Activated CD4-positive, alpha-beta T cell treated with anti-CD3 and anti-CD28 coated beads, Interleukin-2, amount 50 U/mL, for 4 hours (primary cell): ENCODE results near the gene OLFM1.
"Not testable (repeated sequence)": the region's sequence is repeated elsewhere in the genome, so short reads cannot be mapped to it uniquely, and the experiment has no call there.

Source experiments
- DNase-seq, 2 experiments: peaks; one replicate each; pipeline ENCODE4 v3.0.0-alpha.2; 2020

Gene OLFM1

DNA sequence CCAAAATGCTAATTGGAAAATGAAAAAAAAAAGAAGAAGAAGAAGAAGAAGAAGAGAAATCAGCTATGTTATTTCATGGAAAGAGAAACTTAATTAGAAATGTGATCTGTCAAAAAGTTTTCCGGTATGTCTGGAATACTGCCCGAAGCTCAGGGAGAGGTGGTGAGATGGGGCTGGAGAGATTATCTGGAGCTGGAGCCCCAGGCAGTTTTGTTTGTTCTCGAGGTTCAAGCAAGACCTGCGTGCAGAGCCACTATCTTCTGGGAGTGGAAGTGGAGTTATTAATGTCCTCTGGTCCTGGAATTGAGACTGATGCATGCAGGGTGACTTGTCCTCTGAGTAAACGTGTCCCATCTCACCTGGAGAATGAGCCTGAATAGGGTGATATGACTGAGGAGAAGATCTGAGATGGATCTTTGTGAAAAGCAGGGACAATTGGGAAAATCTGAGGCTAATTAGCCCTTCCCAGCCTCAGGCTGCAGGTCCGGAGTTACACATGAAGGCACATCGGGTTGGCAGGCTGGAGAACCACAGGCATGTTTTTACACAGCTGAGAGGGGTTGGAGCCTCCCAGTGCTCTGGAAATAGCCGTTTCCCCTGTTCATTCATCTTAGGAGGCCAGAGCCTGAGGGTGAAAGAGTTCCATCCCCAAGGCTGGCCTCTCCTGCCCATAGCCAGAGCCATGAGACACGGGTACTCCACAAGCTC lies 70.5 kb downstream of the OLFM1 start:
- no peak for DNase-seq

DNA sequence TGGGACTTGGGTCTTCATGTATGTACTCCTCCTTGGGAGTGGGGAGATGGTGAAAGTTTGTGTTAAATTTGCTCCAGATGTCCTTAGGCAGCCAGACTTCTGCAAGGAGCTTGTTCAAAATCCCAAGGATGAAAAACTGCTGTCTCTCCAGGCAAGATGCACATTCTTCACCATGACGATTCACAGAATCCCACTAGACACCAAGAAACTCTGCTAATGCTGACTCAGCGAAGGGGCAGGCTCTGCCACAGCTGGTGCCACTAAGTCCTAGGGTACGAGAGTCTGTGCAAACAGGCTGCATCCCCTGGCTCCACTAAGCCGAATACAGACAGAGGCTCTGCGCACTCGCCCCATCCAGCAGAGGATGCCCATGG lies 71.1 kb downstream of the OLFM1 start:
- DNase-seq: no peak

DNA sequence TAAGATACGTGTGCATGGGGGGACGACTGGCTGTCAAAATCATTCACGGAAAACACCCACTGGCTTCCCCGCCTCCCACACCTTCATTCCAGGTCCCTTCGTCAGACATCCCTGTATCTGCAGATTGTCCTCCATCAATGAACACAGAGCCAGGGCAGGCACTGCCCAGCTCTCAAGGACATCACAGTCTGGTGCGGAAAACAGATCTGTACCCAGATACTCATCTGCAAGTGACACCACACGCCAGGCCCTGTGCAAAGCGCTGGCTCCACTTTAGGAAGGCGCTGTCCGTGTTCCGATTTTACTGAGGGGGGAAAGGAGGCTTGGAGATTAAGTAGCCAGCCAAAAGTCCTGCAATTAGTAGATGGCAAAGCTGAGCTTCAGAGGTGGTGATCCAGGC lies 72.3 kb downstream of the OLFM1 start:
- no peak for DNase-seq

DNA sequence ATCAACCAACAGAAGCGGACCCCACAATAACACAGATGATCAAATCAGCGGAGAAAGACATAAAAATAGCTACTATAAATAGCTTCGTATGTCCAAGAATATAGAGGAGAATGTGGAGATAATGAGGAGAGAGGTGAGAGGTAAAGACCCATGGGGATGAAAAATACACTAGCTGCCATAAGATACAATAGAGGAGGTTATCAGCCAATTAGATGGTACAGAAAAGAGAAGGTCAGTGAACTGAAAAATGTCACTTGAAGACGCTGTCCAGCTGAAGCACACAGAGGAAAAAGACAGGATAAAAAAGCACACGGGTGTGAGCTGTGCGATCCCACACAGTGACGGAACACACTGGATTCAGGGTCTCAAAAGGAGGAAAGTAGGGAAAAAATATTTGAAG lies 73.4 kb downstream of the OLFM1 start:
- no peak for DNase-seq

DNA sequence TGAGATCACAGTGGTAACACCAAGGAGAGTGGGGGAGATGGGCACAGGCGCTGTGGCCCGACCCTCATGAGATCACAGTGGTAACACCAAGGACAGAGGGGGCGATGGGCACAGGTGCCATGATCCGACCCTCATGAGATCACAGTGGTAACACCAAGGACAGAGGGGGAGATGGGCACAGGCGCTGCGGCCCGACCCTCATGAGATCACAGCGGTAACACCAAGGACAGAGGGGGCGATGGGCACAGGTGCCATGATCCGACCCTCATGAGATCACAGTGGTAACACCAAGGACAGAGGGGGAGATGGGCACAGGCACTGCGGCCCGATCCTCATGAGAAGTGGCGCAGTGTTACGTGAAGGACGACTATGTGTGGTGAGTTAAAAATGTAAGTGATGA lies 75.1 kb downstream of the OLFM1 start:
- DNase-seq: not testable (repeated sequence)

DNA sequence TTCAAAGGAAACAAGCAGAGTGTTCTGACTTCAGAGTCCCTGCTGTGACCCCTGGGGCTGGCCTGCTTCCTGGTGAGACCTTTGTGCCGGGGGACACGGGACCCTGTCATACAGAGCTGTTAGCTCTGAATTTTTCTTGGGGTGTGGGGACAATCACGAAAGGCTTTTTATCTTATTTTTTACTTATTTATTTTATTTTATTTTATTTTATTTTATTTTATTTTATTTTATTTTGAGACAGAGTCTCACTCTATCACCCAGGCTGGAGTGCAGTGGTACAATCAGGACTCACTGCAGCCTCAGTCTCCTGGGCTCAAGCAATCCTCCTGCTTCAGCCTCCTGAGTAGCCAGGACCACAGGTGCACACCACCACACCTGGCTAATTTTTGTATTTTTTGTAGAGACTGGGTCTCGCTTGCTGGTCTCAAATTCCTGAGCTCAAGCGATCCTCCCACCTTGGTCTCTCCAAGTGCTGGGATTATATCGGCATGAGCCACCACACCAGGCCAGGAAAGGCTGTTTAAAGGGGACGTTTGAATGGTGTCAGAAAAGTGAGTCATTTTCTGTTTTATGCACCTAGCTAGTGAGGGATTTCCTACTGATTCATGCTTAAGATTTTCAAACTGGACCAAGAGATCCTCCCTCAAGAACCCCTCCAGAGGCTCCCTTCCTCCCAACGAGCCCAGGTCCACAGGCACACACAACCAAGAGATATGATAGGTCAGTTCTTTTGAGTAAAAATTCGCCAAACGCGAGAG lies 75.7 kb downstream of the OLFM1 start:
- DNase-seq: no peak

DNA sequence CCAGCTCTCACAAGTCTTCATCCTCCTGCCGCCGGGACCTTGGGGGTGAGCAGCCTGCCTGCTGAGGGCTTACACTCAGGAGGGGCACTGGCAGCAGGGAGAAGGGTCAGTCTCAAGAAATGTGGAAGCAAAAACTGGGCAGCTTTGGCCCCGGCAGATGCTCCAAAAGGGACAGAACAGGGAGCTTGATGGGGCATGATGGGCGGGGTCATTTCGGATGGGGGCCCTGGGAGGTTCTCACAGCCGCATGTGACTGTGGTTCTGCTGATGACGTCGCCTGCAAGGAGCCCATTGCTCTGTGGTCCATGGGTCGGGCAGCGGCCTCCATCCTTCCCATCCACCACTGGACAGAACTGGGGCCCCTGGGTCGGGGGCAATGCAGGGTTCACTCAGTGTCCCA lies 76.6 kb downstream of the OLFM1 start:
- DNase-seq: no peak

DNA sequence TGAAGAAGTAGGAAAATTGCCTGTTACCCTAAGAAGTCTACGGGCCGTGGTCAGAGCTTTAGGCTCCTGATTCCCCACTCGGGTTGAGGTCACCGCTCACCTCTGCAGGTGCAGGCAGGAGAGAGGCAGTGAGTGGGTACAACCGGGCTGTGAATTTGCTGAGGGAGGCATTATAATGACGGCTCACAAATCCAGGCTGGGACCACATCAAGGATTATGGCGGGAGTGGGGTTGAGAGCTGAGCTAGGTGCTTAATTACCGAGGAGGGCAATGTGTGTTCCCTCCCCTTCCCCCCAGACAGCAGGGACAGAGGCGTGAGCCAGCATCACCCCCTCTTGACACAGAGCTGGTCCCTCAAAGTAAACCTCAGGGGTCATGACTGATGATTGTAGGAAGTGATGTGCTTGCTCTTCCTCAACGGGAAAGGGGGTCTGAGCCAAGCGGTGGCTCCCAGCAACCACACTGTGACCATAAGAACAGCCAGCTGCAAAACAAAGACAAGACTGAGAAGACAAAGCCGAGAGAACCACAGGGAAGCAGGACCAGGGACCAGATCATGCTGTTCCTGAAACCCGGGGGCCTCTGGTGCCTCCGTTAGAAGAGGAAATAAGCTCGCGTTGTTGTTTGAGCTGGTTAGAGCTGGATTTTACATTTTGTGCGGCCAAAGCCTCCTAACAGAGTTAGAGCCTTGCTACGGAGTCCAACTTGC lies 77.7 kb downstream of the OLFM1 start:
- DNase-seq: no peak

DNA sequence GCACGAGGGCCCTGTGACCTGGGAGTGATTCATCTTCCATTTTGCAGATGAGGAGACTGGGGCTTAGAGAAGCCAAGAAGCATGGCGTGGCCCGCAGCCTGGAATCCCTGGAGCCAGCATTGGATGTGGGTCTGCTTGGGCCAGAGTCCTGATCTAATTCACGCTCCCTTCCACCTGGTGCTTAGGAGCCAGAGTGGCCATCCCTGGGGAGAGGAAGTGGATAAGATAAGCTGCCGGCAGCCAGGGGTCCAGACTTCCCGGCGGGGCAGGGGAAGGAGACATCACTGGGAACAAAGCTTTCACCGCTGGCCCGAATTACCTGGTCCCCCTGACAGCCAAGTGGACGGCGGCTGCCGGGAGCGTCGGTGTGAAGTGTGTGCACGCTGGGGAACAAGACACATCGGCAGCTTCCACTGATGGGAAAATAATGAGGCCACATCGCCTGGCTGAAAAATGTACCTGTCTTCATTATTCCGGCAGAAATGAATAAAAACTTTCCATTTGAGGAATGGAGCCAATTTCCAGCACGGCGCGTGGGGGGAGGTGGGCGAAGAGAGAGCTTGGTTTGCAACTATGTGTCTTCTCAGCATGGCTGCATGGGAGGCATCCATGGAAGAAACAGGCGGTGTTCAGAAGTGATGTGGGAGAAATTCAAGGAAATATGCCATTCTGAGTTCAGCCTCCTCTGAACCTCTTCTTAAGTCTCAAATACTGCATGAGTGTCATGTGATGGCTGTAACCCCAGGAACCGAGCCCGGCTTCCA lies 78.5 kb downstream of the OLFM1 start:
- no peak for DNase-seq

DNA sequence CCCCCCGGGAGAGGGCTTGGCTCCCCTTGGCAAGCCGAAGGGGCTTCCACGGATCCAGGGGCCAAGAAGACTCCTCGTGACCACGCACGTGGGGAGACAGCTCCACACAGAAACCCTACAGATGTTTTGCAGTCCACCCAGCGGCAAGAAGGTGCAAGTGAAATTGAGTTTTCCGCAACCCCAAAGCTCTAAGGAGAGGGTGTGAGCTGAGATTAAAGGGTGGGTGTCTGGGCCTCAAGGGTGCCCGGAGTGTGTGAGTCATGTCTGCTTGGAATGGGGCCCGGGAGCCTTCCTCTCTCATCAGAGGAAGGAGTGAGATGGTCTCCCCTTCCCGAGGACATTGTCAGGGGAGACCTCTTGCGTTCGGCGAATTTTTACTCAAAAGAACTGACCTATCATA lies 79.1 kb downstream of the OLFM1 start:
- DNase-seq: no peak

DNA sequence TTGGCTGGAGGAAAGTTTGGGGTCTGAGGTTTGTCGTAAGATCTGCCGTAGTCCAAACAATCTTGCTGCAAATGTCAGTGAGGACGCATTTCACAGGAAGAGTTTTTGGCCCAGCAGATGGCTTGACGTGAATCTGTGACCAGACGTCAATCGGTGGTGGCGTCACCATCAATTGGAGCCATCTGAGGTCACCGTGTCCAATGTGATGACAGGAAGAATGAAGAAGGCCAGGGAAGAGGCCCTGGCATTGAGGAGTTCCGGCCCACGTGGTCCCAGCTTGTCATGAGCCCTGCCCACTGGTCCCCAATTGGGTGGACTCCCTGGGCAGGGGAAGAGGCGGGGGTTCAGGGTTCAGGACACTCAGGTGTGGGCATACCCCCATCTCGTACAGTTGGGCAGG lies 79.9 kb downstream of the OLFM1 start:
- DNase-seq: no peak

DNA sequence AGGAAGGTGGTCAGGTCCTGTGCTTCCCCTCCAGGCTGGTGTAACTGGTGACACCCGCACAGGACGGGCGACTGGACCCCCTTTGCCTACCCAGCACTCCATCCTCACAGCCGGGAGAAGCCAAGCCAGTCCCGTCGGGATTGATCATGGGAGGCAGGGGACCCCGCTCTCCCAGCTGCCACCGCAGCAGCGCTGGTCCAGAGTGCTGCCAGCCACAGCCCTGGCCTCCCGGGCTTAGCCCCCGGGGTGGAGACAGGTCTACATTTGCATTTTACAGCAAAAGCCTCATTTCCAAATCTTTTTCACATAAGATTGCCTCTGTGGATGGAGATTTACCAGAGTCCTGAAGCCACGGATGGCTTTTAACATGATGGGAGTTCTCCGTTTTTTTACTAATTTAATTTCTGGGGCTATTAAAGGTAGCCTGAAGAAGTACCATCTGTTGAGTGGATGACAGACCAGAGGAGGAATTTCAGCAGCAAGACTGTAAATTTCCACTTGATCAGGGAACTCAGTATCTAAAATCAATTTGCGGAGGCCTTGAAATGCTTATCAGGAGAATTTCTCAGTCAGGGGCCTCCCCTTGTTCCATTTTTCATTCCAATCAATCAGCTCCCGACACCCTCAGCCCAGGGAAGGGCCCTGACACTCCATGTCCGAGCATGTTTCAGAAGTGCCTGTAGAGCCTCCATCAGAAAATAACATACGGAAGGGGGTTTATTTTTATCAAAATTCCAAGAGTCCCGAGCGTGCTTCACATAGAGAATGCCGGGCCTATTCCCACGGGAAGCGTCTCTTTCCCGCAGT lies 80.6 kb downstream of the OLFM1 start:
- DNase-seq: no peak

DNA sequence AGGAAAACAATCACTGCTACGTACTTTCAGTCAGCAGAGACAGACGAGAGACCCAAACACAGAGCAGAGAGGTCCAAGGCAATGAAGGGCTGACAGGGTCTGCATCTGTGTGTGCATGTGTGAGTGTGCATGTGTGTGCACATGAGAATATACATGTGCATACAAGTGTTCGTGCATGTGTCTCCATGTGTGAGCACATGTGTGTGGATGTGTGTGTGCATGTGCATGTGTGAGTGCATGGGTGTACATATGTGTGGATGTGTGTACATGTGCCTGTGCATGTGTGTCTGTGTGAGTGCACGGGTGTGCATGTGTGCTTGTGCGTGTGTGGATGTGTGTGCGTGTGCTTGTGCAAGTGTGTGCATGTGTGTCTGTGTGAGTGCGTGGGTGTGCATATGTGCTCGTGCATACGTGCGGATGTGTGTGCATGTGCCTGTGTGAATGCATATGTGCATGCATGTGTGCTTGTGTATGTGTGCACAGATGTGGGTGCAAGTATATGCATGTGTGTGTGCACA lies 82.3 kb downstream of the OLFM1 start:
- DNase-seq: no peak

DNA sequence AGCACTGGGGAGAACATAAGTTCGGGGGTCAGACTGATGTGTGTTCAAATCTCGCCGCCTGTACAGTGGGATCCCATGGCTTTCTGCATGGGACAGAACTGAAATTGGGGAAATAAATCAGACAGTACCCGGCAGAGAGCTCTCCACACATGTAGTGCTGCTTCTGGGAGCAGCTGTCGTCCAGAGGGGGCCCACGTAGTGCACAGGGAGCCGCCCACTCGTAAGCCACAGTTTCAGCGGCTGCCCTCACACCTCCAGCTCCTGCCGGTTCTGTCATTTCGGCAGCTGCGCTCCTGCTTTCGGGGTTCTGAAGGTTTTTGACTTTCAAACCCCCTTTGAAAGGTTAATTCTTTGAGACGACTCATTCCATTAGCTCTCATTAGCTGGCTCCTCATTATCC lies 83.1 kb downstream of the OLFM1 start:
- DNase-seq: no peak
